ENCODE results near the gene PLCL1. TPM values are rescaled to one million over a fixed set of nuclear protein-coding genes. Genes with fewer than 3 reads are reported as not detected.

Gene PLCL1
- total RNA-seq, 2 experiments from 2014 or later: 1.2 to 1.6 TPM

GRCh38 chr2:197911667-197912066 lies 107.3 kb downstream of the PLCL1 start:
- Mint-ChIP-seq H3K27ac (no peak overlapping the region), H3K4me3 (no peak overlapping the region), H3K36me3 (ENCODE audit: low read depth) (no peaks in the 10 kb centered on the region), H3K4me1 (no peaks in the 10 kb centered on the region), H3K27me3 (peaks cover 1% of the 10 kb centered on the region), H3K9me3 (no peaks in the 10 kb centered on the region)
- DNase-seq: no peak
- CTCF ChIA-PET: no interaction called here
- POLR2A ChIA-PET: no interaction called here

GRCh38 chr2:197913084-197913483 lies 108.7 kb downstream of the PLCL1 start:
- no peaks in the 10 kb centered on the region for H3K9me3 Mint-ChIP-seq
- H3K4me3 Mint-ChIP-seq: no peak overlapping the region
- no peaks in the 10 kb centered on the region for H3K4me1 Mint-ChIP-seq
- ChIA-PET POLR2A (no interaction called here), CTCF (no interaction called here)
- no peaks in the 10 kb centered on the region for H3K27me3 Mint-ChIP-seq
- no peaks in the 10 kb centered on the region for H3K36me3 Mint-ChIP-seq (ENCODE audit: low read depth)
- DNase-seq: no peak
- no peak overlapping the region for H3K27ac Mint-ChIP-seq

DNA sequence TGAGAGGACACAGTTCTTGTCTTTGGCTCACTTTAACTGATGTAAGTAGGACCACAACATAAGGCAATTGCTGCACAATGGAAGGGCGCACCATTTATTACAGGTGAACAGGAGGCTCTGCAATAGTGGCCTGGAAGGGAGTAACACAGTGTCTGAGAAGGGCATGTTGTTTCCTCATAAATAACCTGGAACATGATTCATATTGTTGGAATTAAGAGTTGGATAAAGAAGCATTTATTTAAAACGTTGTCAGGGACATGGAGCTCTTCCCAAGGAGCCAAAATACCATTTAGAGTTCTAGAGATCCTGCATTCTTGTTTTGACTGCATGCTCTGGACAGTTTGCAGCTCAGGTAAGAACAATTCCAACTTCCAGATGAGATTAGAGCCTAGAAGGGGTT lies 110.4 kb downstream of the PLCL1 start:
- CTCF ChIA-PET: no interaction called here
- H3K9me3 Mint-ChIP-seq: no peaks in the 10 kb centered on the region
- no peak for DNase-seq
- POLR2A ChIA-PET: no interaction called here
- no peaks in the 10 kb centered on the region for H3K27me3 Mint-ChIP-seq
- H3K4me1 Mint-ChIP-seq: no peaks in the 10 kb centered on the region
- H3K36me3 Mint-ChIP-seq (ENCODE audit: low read depth): no peaks in the 10 kb centered on the region
- H3K4me3 Mint-ChIP-seq: no peak overlapping the region
- no peak overlapping the region for H3K27ac Mint-ChIP-seq

- POLR2A ChIA-PET: no interaction called here
- Mint-ChIP-seq H3K27me3 (no peaks in the 10 kb centered on the region), H3K9me3 (peaks cover under 1% of the 10 kb centered on the region), H3K36me3 (ENCODE audit: low read depth) (no peaks in the 10 kb centered on the region), H3K4me1 (no peaks in the 10 kb centered on the region), H3K27ac (no peak overlapping the region), H3K4me3 (no peak overlapping the region)
- CTCF ChIA-PET: no interaction called here
- no peak for DNase-seq
Observed at GRCh38 chr2:197915548-197916265, 111.3 kb downstream of the PLCL1 start.

DNA sequence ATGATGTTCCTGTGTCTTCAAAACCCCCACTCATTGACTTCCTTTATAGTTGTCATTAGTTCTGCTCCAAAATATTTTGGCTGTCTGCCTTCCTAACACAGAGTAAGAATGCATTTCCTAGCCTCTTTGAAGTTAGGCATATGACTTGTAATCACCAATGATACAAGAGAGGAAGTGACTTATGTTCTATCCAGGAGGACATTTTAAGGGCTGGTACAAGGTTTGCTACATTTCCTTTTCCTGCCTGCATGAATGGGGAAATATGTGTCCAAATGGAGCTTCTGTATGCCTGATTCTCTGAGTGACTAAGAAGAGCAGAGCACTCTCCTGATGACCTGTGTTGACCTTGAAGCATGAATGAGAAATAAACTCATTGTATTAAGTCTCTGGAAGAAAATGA lies 115.1 kb downstream of the PLCL1 start:
- no peaks in the 10 kb centered on the region for H3K27me3 Mint-ChIP-seq
- H3K27ac Mint-ChIP-seq: no peak overlapping the region
- no peak overlapping the region for H3K4me3 Mint-ChIP-seq
- CTCF ChIA-PET: no interaction called here
- peaks cover 3% of the 10 kb centered on the region for H3K9me3 Mint-ChIP-seq
- peaks cover 2% of the 10 kb centered on the region for H3K36me3 Mint-ChIP-seq (ENCODE audit: low read depth)
- POLR2A ChIA-PET: no interaction called here
- DNase-seq: no peak
- no peaks in the 10 kb centered on the region for H3K4me1 Mint-ChIP-seq

DNA sequence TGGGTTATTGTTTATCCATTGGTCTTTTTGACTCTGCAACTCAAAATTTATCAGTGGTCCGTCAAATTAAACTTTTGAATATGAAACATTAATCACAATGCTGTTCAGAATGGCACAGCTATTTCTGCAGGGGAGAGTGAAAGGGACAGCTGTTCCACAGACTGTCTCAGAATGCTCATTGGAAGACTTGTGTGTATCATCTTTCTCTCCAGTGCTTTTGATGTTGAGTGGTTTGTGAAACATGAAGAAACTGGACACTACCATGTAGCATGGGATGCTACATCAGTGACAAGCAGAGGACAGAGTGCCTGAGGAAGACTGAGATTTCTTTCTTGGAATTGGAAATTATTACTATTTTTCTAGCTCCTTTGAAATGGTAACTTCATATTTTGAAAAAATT lies 115.7 kb downstream of the PLCL1 start:
- Mint-ChIP-seq H3K27me3 (no peaks in the 10 kb centered on the region), H3K4me1 (no peaks in the 10 kb centered on the region), H3K9me3 (peaks cover 3% of the 10 kb centered on the region), H3K27ac (no peak overlapping the region), H3K36me3 (ENCODE audit: low read depth) (peaks cover 2% of the 10 kb centered on the region), H3K4me3 (no peak overlapping the region)
- CTCF ChIA-PET: no interaction called here
- POLR2A ChIA-PET: no interaction called here
- DNase-seq: no peak

- Mint-ChIP-seq H3K27me3 (no peaks in the 10 kb centered on the region), H3K27ac (no peak overlapping the region), H3K36me3 (ENCODE audit: low read depth) (peaks cover 2% of the 10 kb centered on the region), H3K9me3 (peaks cover 3% of the 10 kb centered on the region), H3K4me3 (no peak overlapping the region), H3K4me1 (no peaks in the 10 kb centered on the region)
- ChIA-PET POLR2A (no interaction called here), CTCF (no interaction called here)
- DNase-seq: no peak
Observed at GRCh38 chr2:197920592-197921201, 116.3 kb downstream of the PLCL1 start.

DNA sequence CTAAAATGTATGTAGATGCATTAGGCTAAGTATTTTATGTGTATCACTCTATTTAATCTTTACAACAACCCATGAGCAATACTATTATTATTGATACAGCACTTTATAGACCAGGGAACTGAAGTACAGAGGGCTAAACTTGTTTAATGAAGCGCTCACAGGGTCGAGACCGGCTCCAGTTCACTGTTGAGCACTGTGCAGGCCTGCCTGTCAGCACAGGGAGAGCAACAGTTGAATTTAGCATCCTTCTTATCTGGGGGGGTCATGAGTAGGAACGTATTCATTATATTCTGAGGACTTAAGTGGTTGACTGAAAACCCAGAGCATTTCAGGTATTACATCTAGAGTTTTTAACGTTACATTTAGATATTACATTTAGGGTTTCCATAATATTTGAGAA lies 120.1 kb downstream of the PLCL1 start:
- Mint-ChIP-seq H3K27ac (no peak overlapping the region), H3K4me1 (peaks cover 4% of the 10 kb centered on the region), H3K9me3 (peaks cover 3% of the 10 kb centered on the region), H3K27me3 (no peaks in the 10 kb centered on the region), H3K36me3 (ENCODE audit: low read depth) (peaks cover 2% of the 10 kb centered on the region), H3K4me3 (no peak overlapping the region)
- ChIA-PET POLR2A (no interaction called here), CTCF (no interaction called here)
- no peak for DNase-seq

- no peak for DNase-seq
- Mint-ChIP-seq H3K4me3 (no peak overlapping the region), H3K27ac (no peak overlapping the region), H3K27me3 (no peaks in the 10 kb centered on the region), H3K36me3 (ENCODE audit: low read depth) (peaks cover 2% of the 10 kb centered on the region), H3K4me1 (peaks cover 4% of the 10 kb centered on the region), H3K9me3 (peaks cover 3% of the 10 kb centered on the region)
- CTCF ChIA-PET: no interaction called here
- POLR2A ChIA-PET: no interaction called here
Observed at GRCh38 chr2:197925204-197925603, 120.8 kb downstream of the PLCL1 start.

GRCh38 chr2:197925976-197926375 lies 121.6 kb downstream of the PLCL1 start:
- no peak overlapping the region for H3K27ac Mint-ChIP-seq
- H3K36me3 Mint-ChIP-seq (ENCODE audit: low read depth): peaks cover 2% of the 10 kb centered on the region
- peaks cover 4% of the 10 kb centered on the region for H3K4me1 Mint-ChIP-seq
- no peak for DNase-seq
- ChIA-PET CTCF (no interaction called here), POLR2A (no interaction called here)
- no peak overlapping the region for H3K4me3 Mint-ChIP-seq
- peaks cover under 1% of the 10 kb centered on the region for H3K9me3 Mint-ChIP-seq
- H3K27me3 Mint-ChIP-seq: no peaks in the 10 kb centered on the region

DNA sequence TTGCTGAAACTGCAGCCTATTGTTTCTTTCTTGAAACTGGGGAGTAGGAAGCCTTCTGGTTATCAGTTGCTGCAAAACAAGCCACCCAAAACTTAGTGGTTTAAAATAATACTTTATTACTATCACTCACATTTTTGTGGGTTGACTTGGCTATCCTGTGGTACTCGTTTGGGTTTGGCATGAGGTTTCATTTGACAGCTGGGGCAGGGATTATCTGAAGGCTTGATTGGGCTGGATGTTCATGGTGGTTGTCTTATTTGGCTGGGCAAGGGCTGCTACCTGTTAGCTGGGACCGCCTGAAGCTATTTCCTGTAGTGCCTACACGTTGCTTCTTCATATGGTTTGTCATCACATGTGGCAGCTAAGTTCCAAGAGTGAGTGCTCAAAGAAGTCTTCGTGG lies 122.3 kb downstream of the PLCL1 start:
- Mint-ChIP-seq H3K4me3 (no peak overlapping the region), H3K36me3 (ENCODE audit: low read depth) (peaks cover 2% of the 10 kb centered on the region), H3K9me3 (no peaks in the 10 kb centered on the region), H3K27me3 (no peaks in the 10 kb centered on the region), H3K27ac (no peak overlapping the region), H3K4me1 (peaks cover 4% of the 10 kb centered on the region)
- ChIA-PET CTCF (interaction anchor here (0.7 kb wide), 1 partner anchor 79 kb away, joined by 3 read pairs; no protein-coding TSS in a partner anchor), POLR2A (no interaction called here)
- DNase-seq: no peak

- Mint-ChIP-seq H3K27ac (no peak overlapping the region), H3K4me1 (peaks cover 8% of the 10 kb centered on the region), H3K27me3 (no peaks in the 10 kb centered on the region), H3K36me3 (ENCODE audit: low read depth) (peaks cover 2% of the 10 kb centered on the region), H3K4me3 (no peak overlapping the region), H3K9me3 (no peaks in the 10 kb centered on the region)
- no peak for DNase-seq
- CTCF ChIA-PET: no interaction called here
- POLR2A ChIA-PET: no interaction called here
Observed at GRCh38 chr2:197927994-197928393, 123.6 kb downstream of the PLCL1 start.

DNA sequence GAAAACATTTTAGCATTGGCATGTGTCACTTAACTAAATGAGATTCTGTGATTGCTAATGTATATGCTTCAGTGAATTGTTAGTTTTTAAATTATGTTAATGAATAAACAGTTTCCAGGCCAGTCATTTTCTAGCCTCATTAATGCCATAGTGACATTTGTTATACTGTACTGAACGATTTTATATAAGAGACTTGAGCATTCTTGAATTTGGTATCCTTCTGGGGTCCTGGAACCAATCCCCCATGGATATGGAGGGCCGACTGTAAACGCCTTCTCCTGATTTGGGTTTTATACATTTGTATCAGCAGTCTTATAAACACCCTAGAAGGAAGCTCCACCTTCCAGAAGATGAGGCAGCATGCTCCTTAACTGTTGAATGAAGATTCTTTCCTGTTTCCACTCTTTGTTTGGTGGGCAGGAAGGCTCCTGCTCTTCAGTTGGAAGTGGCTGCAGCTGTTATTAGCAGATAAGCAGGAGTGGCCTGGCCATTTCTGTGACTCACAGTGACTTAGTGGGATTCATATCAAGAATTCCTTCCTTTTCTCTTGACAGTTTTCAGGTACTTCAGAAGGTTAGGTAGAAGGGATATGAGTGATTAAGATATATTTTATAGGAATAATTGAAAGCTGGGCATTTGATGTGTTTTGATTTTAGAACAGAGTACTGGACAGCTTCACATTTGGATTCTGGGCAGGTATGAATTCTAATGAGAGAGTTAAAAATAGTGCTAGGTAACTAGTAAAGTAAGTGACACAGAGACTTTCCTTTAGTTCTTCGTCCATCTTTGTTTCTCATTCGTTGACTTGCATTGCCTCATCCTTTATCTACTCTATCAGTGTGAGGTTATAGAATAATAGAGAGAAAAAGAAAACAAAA lies 124.9 kb downstream of the PLCL1 start:
- no peaks in the 10 kb centered on the region for H3K27me3 Mint-ChIP-seq
- H3K27ac Mint-ChIP-seq: no peak overlapping the region
- CTCF ChIA-PET: no interaction called here

DNA sequence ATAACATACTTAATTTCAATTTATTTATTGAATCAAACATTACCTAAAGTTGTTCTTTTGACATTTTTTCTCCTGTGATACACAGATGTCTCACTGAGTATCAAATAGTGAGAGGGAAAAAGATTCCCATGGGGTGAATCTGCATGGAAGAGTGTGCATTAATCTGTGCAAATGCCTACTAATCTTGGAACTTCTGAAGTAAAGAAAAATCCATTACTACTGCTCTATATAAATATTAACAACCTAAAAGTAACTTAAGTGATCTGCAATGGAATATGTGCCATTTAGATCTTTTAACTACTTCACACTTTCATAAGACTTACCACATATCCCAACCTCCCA lies 125.5 kb downstream of the PLCL1 start:
- Mint-ChIP-seq H3K27me3 (no peaks in the 10 kb centered on the region), H3K27ac (no peak overlapping the region), H3K9me3 (no peaks in the 10 kb centered on the region), H3K36me3 (ENCODE audit: low read depth) (no peaks in the 10 kb centered on the region), H3K4me3 (no peak overlapping the region), H3K4me1 (peaks cover 15% of the 10 kb centered on the region)
- DNase-seq: no peak
- POLR2A ChIA-PET: no interaction called here
- CTCF ChIA-PET: no interaction called here

More for the DNA sequence above, 124.9 kb downstream of the PLCL1 start:
- Mint-ChIP-seq H3K4me1 (peaks cover 12% of the 10 kb centered on the region), H3K36me3 (ENCODE audit: low read depth) (peaks cover under 1% of the 10 kb centered on the region), H3K9me3 (no peaks in the 10 kb centered on the region), H3K4me3 (no peak overlapping the region)
- POLR2A ChIA-PET: no interaction called here
- no peak for DNase-seq

All from activated CD4-positive, alpha-beta memory T cell treated with anti-CD3 and anti-CD28 coated beads, Interleukin-2, amount 10 ng/mL, durations not matched to agents 7 days and 5 days (primary cell).